Activated naive CD4-positive, alpha-beta T cell treated with anti-CD3 and anti-CD28 coated beads, Interleukin-2, amount 50 U/mL, for 72 hours (primary cell): ENCODE results near the gene IQCF2. TPM values are rescaled to one million over a fixed set of nuclear protein-coding genes. Genes with fewer than 3 reads are reported as not detected.
A peak's percentile ranks its signal among the peaks of the same experiment; 100 is the strongest.
"Not testable (repeated sequence)": the region's sequence is repeated elsewhere in the genome, so short reads cannot be mapped to it uniquely, and the experiment has no call there.

Experiments used
- ATAC-seq, 2 donors: fragments of 150-1000 bp; cut with Tn5 transposase; 2 replicates each; pipeline ENCODE4 v1.10.0; 2021; ENCODE audit warnings: mild to moderate bottlenecking in 2 of 2, moderate library complexity in 2 of 2
- DNase-seq, 2 donors: peaks; one replicate each; pipeline ENCODE4 v3.0.0; 2021 to 2022; ENCODE audit warnings: low spot score in 2 of 2
- H3K27ac Mint-ChIP-seq, 2 donors: one replicate each; pipeline ENCODE4 v1.8.0; 2022; ENCODE audit warnings: mild to moderate bottlenecking in 2 of 2, mixed read lengths in 2 of 2
- H3K36me3 Mint-ChIP-seq, 2 donors: one replicate each; pipeline ENCODE4 v1.8.0; 2022; ENCODE audit warnings: mixed read lengths in 2 of 2
- H3K9me3 Mint-ChIP-seq, 2 donors: one replicate each; pipeline ENCODE4 v1.8.0; 2022; ENCODE audit warnings: mixed read lengths in 2 of 2
- total RNA-seq, 2 donors: library from RNA; stranded (reverse); gene quantifications; one replicate each; pipeline ENCODE4 v1.2.3, GENCODE V29; 2022

Gene IQCF2
- total RNA-seq, result not detected

DNA sequence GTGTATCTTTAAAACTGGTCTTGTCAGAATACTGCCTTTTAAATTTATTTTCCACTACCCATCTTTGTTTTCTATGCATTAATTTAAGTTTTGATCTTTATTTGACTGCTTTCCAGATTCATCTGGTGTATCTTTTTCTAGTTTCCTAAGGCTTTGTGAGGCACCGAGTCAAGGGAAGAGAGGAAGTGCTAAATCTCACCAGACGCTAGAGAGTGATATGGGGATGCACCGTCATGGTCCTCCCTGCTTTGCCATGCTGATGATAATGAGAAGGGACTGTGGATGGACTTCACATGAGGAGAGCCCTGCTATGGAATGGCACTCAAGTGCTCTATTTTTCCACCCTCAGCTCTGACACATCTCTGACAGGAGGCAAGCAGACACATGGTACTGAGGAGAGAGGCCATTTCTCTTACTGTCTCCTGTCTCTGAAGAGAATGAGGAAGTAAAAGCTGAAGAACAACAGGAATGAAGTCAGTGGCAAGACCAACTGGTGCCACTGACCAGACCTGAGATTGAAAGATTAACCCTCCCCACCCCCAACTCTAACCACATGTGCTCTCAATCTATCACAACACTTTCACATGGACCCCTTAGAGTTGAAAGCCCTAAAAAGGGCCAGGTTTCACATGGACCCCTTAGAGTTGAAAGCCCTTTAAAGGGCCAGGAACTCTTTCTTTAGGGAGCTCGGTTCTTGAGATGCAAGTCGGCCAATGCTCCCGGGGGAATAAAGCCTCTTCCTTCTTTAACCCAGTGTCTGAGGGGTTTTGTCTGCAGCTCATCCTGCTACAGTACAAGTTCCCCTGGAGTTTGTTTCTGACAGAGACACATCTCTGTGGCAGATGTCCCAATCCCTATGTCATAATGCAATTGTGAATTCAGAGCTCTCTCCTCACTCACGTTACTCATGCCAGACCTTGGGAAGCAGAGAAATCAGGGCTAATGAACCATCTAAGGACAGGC, at the start of gene IQCF2:
TSS of gene IQCF2 (plus strand) at position 913 of the 963 bp plus-strand sequence. CDS start 52 bp downstream, outside the sequence.
- no peak for ATAC-seq

GRCh38 chr3:51813539-51813938, 47.9 kb upstream of the IQCF2 start:
- Mint-ChIP-seq H3K27ac (no peak overlapping the region), H3K9me3 (no peaks in the 10 kb centered on the region), H3K36me3 (no peaks in the 10 kb centered on the region)
- ATAC-seq, result no peak
- DNase-seq, result no peak

More for the DNA sequence above, at the start of gene IQCF2:
- peaks cover 0 to 10% of the 10 kb centered on the region in 2 donors for H3K9me3 Mint-ChIP-seq
- no peak within 1 kb of the TSS for H3K27ac Mint-ChIP-seq
- no peak for DNase-seq
- H3K36me3 Mint-ChIP-seq, result peaks cover 6 to 9% of the 10 kb centered on the region in 2 donors

GRCh38 chr3:51814034-51814433, 47.4 kb upstream of the IQCF2 start:
- no peak for DNase-seq
- H3K9me3 Mint-ChIP-seq, result no peaks in the 10 kb centered on the region
- no peak overlapping the region for H3K27ac Mint-ChIP-seq
- H3K36me3 Mint-ChIP-seq, result no peaks in the 10 kb centered on the region
- no peak for ATAC-seq

GRCh38 chr3:51815614-51816013, 45.8 kb upstream of the IQCF2 start:
- peaks cover 0 to under 1% of the 10 kb centered on the region in 2 donors for H3K9me3 Mint-ChIP-seq
- ATAC-seq, result no peak
- no peak overlapping the region for H3K27ac Mint-ChIP-seq
- H3K36me3 Mint-ChIP-seq, result no peaks in the 10 kb centered on the region
- no peak for DNase-seq

DNA sequence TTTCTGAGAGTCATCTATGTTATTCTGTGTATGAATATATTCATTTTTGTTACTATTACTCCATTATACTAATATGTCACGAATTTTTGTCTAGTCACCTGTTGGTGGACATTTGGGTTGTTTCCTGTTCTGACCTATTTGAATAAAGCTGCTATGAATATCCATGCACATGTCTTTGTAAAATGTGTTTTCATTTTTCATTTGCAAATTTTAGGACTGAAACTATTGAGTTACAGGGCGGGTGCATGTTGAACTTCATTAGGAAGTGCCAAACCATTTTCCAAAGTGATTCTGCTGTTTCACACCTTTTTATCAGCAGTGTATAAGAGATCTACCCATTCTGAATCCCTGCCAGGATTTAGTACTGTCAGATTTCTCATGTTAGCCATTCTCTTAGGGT, 44.7 kb upstream of the IQCF2 start:
- Mint-ChIP-seq H3K36me3 (peaks cover 2 to 3% of the 10 kb centered on the region in 2 donors), H3K27ac (no peak overlapping the region), H3K9me3 (peaks cover 2 to 7% of the 10 kb centered on the region in 2 donors)
- DNase-seq (no peak), ATAC-seq (no peak)

GRCh38 chr3:51817375-51817774, 44.0 kb upstream of the IQCF2 start:
- ATAC-seq, result peak in 1 of 2 donors; percentile 33
- Mint-ChIP-seq H3K36me3 (peaks cover 4 to 6% of the 10 kb centered on the region in 2 donors), H3K27ac (no peak overlapping the region), H3K9me3 (peaks cover 4 to 9% of the 10 kb centered on the region in 2 donors)
- DNase-seq, result no peak

DNA sequence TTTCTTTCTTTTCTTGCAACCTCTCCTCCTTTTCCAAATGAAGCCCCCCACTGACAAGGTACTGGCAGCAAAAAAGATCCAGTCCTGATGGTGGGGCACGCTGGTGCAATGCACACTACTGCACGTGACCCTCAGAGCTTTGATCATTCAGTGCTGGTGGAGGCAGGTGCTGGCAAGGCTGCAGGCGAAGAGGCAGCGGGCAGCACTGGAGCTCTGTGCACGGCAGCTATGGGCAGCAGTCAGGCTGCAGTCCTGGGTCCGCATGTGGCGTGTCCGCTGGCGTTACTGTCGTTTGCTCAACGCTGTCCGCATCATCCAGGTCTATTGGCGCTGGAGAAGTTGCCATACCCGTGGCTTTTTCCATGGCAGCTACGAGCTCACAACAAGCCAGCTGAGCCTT, 42.3 kb upstream of the IQCF2 start:
- ATAC-seq, result no peak

GRCh38 chr3:51819709-51820406, 41.6 kb upstream of the IQCF2 start:
- ATAC-seq, result no peak
- peaks cover 4 to 6% of the 10 kb centered on the region in 2 donors for H3K36me3 Mint-ChIP-seq
- peak in 1 of 2 donors; percentile 24 for DNase-seq
- H3K27ac Mint-ChIP-seq, result no peak overlapping the region
- peaks cover 7 to 14% of the 10 kb centered on the region in 2 donors for H3K9me3 Mint-ChIP-seq

More for the DNA sequence above, 42.3 kb upstream of the IQCF2 start:
- DNase-seq, result no peak
- H3K27ac Mint-ChIP-seq, result no peak overlapping the region
- H3K36me3 Mint-ChIP-seq, result peaks cover 4 to 6% of the 10 kb centered on the region in 2 donors
- peaks cover 7 to 14% of the 10 kb centered on the region in 2 donors for H3K9me3 Mint-ChIP-seq

DNA sequence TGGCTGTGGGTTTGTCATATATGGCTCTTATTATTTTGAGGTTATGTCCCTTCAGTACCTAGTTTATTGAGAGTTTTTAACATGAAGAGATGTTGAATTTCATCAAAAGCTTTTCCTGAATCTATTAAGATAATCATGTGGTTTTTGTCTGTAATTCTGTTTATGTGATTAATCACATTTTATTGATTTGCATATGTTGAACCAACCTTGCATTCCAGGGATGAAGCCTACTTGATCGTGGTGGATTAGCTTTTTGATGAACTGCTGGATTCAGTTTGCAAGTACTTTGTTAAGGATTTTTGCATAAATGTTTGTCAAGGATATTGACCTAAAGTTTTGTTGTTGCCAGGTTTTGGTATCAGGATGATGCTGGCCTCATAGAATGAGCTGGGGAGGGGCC, 33.1 kb upstream of the IQCF2 start:
- Mint-ChIP-seq H3K27ac (no peak overlapping the region), H3K36me3 (peaks cover 11 to 16% of the 10 kb centered on the region in 2 donors), H3K9me3 (peaks cover 6 to 19% of the 10 kb centered on the region in 2 donors)
- DNase-seq (no peak), ATAC-seq (no peak)

DNA sequence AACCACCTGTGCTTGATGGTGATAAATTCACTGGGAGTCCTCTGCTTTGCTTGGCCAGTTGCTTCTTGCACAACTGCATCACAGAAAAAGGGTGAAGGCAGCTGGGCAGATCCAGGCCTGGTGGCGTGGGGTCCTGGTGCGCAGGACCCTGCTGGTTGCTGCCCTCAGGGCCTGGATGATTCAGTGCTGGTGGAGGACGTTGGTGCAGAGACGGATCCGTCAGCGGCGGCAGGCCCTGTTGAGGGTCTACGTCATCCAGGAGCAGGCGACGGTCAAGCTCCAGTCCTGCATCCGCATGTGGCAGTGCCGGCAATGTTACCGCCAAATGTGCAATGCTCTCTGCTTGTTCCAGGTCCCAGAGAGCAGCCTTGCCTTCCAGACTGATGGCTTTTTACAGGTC, 31.1 kb upstream of the IQCF2 start:
- no peak for ATAC-seq
- H3K27ac Mint-ChIP-seq, result no peak overlapping the region
- H3K36me3 Mint-ChIP-seq, result peaks cover 16 to 20% of the 10 kb centered on the region in 2 donors
- H3K9me3 Mint-ChIP-seq, result peaks cover 6 to 24% of the 10 kb centered on the region in 2 donors
- DNase-seq, result no peak

DNA sequence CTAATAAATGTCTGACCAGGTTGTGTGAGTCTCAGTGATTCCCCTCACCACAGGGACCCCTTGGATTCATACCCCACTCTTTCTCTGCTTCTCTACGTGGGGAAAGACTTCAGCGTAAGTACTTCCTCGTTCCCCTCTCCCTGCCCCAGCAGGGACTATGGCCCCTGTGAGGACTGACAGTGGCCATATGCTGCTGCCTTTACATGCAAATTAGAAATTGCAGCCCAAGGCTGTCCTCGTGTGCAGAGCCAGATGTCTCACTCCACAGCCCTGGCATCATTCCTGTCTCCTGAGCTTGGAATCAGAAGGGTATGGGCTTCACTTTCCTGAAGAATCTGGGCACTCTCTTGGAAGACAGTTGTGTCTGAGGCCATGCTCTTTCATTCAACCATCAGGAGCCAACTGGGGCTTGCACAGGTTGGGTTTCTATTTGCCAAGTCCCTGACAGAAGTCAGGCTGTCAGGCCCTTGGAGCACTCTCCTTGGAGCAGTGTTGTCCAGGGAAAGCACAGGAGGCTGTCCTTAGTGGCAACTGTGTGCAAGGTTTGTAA, 30.5 kb upstream of the IQCF2 start:
- peaks cover 6 to 24% of the 10 kb centered on the region in 2 donors for H3K9me3 Mint-ChIP-seq
- H3K27ac Mint-ChIP-seq, result no peak overlapping the region
- DNase-seq (no peak), ATAC-seq (no peak)
- H3K36me3 Mint-ChIP-seq, result peaks cover 16 to 20% of the 10 kb centered on the region in 2 donors

DNA sequence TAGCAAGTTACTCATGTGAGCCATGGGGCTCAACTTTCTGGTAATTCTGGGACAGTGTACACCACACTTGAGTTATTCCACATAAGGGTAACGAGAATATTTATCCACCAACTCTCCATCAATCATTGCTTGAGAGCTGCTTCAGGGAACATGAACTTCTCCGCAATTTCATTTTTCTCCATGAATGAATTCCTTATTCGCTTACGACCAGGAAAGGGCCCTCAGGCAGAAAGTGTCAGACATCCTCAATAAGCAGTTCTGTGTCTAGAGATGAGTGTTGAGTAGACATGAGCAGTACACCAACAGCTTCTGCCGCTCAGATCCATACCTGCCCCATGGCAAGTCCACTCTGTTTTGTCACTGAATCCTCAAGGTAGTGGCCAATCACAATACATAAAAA, 24.8 kb upstream of the IQCF2 start:
- no peak for DNase-seq
- no peak for ATAC-seq
- Mint-ChIP-seq H3K9me3 (peaks cover 0 to 5% of the 10 kb centered on the region in 2 donors), H3K27ac (no peak overlapping the region), H3K36me3 (peaks cover 0 to 8% of the 10 kb centered on the region in 2 donors)

- peaks cover 6 to 9% of the 10 kb centered on the region in 2 donors for H3K36me3 Mint-ChIP-seq
- DNase-seq, result no peak
- no peak for ATAC-seq
- H3K27ac Mint-ChIP-seq, result no peak overlapping the region
- peaks cover 5 to 19% of the 10 kb centered on the region in 2 donors for H3K9me3 Mint-ChIP-seq
These were observed 16.3 kb upstream of the IQCF2 start for GRCh38 chr3:51845129-51845528.

GRCh38 chr3:51855411-51855810, 6.0 kb upstream of the IQCF2 start:
- not testable (repeated sequence) for H3K9me3 Mint-ChIP-seq, H3K36me3 Mint-ChIP-seq, ATAC-seq, H3K27ac Mint-ChIP-seq, DNase-seq

GRCh38 chr3:51862886-51863285, 1.5 kb downstream of the IQCF2 start:
- no peak for DNase-seq
- H3K27ac Mint-ChIP-seq, result no peak overlapping the region
- H3K9me3 Mint-ChIP-seq, result no peaks in the 10 kb centered on the region
- ATAC-seq, result no peak
- no peaks in the 10 kb centered on the region for H3K36me3 Mint-ChIP-seq

DNA sequence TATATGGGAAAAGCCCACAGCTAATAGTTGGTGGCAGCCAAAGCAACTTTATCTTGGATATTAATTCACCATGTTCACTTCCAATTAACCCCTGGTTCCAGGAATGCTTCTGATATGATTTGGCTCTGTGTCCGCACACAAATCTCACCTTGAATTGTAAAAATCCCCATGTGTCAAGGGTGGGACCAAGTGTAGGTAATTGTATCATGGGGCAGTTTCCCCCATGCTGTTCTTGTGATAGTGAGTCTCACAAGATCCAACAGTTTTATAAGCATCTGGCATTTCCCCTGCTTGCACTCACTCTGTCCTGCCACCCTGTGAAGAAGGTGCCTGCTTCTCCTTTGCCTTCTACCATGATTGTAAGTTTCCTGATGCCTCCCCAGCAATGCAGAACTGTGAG, 7.5 kb downstream of the IQCF2 start:
- not testable (repeated sequence) for DNase-seq, ATAC-seq, H3K36me3 Mint-ChIP-seq, H3K9me3 Mint-ChIP-seq, H3K27ac Mint-ChIP-seq

- Mint-ChIP-seq H3K9me3 (no peaks in the 10 kb centered on the region), H3K27ac (no peak overlapping the region), H3K36me3 (no peaks in the 10 kb centered on the region)
- ATAC-seq, result no peak
- no peak for DNase-seq
These were observed 7.9 kb downstream of the IQCF2 start for GRCh38 chr3:51869304-51869703.
